Measurements from ENCODE around the gene C11orf91. TPM values are rescaled to one million over a fixed set of nuclear protein-coding genes. Genes with fewer than 3 reads are reported as not detected.
A peak's percentile ranks its signal among the peaks of the same experiment; 100 is the strongest.

Gene C11orf91
- total and polyA plus RNA-seq, 2 of the 4 experiments (the other 2 are of a cell fraction) = 0.10 TPM; not detected in 1

DNA sequence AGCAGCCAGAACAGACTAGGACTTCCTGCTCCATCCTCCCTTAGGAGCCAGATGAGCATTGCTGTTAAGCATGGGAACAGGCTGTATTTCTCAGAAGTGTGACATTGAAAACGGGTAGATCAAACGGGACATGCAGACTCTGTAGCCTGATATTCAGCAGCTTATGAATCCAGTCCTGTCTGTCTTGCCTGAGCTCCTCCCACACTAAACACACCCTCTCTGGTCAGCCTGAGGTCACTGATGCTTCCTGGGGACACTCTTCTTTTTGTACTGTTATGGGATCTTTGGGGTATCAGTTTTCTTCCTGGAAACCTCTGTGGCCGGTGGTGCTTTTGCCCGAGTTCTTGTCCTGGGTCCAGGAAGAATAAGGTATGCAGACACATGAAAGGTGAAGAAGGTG, 35.8 kb downstream of the C11orf91 start:
- Histone ChIP-seq H2BK15ac (ENCODE audit: low read depth, low read length) (no peak overlapping the region), H2AK5ac (ENCODE audit: low read depth, low read length) (no peak overlapping the region), H4K91ac (ENCODE audit: insufficient read depth, low read depth, low read length) (no peak overlapping the region), H3K9ac (ENCODE audit: low read depth, low read length) (no peak overlapping the region), H3K27ac (ENCODE audit: insufficient read depth, low read length) (no peak overlapping the region), H3K9me3 (ENCODE audit: control insufficient read depth, insufficient read depth, low read length) (no peaks in the 10 kb centered on the region), H3K4me3 (ENCODE audit: insufficient read depth, low read depth, low read length) (no peak overlapping the region), H3K9me1 (ENCODE audit: insufficient read depth, low read length) (no peaks in the 10 kb centered on the region; the same call in 1 of the 2 replicates), H4K8ac (ENCODE audit: low read depth in 2 of 2, low read length in 2 of 2) (no peak overlapping the region), H2BK120ac (ENCODE audit: low read depth, low read length) (no peak overlapping the region), H3K23ac (ENCODE audit: low read depth, low read length) (peak overlapping the region; percentile 48), H2AK9ac (replicated peaks; ENCODE audit: low read depth, low read length, poor library complexity) (no peak overlapping the region), H2BK5ac (ENCODE audit: low read depth, low read length, poor library complexity, severe bottlenecking) (no peak overlapping the region), H3K18ac (ENCODE audit: low read depth, low read length) (no peak overlapping the region), H2BK20ac (ENCODE audit: low read depth, low read length) (no peak overlapping the region), H3K4ac (ENCODE audit: low read depth, low read length) (no peak overlapping the region), H3K4me2 (ENCODE audit: low read depth, low read length) (no peak overlapping the region), H2AFZ (replicated peaks; ENCODE audit: low read length, poor library complexity) (no peak overlapping the region), H3K36me3 (ENCODE audit: control insufficient read depth, insufficient read depth, low read length) (no peaks in the 10 kb centered on the region), H3K27me3 (ENCODE audit: control insufficient read depth, insufficient read depth, low read length) (no peaks in the 10 kb centered on the region), H3K14ac (replicated peaks; ENCODE audit: low read depth, low read length) (no peak overlapping the region), H3K4me1 (ENCODE audit: control insufficient read depth, insufficient read depth, low read length) (0 out of 2 replicates have a peak, but pooled peaks cover 2% of the 10 kb centered on the region), H3K56ac (ENCODE audit: extremely low read depth, insufficient read depth, low read length) (no peak overlapping the region), H4K5ac (ENCODE audit: low read depth, low read length) (no peak overlapping the region), H4K20me1 (ENCODE audit: insufficient read depth, low read length) (no peaks in the 10 kb centered on the region), H3K79me1 (ENCODE audit: low read depth in 1 of 2, low read length in 2 of 2) (peaks cover 0 to 3% of the 10 kb centered on the region in 2 experiments; a peak in 1 of 4 replicates)
- intact Hi-C loops (cut with micrococcal nuclease) = no loop called here
- WGBS, 2 experiments (ENCODE audit: extremely low coverage in 2 of 2, insufficient read length in 1 of 2) = no CpG with 5 or more reads among the region's 4 CpGs
- TF ChIP-seq, protein P1, sequence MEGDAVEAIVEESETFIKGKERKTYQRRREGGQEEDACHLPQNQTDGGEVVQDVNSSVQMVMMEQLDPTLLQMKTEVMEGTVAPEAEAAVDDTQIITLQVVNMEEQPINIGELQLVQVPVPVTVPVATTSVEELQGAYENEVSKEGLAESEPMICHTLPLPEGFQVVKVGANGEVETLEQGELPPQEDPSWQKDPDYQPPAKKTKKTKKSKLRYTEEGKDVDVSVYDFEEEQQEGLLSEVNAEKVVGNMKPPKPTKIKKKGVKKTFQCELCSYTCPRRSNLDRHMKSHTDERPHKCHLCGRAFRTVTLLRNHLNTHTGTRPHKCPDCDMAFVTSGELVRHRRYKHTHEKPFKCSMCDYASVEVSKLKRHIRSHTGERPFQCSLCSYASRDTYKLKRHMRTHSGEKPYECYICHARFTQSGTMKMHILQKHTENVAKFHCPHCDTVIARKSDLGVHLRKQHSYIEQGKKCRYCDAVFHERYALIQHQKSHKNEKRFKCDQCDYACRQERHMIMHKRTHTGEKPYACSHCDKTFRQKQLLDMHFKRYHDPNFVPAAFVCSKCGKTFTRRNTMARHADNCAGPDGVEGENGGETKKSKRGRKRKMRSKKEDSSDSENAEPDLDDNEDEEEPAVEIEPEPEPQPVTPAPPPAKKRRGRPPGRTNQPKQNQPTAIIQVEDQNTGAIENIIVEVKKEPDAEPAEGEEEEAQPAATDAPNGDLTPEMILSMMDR (conservative IDR thresholded peaks at IDR 0.05; ENCODE audit: low read depth, low read length) = no peak
- no peak for TF ChIP-seq BHLHE40 (IDR thresholded peaks at IDR 0.05; ENCODE audit: low read depth, low read length)
- TF ChIP-seq, protein P2, sequence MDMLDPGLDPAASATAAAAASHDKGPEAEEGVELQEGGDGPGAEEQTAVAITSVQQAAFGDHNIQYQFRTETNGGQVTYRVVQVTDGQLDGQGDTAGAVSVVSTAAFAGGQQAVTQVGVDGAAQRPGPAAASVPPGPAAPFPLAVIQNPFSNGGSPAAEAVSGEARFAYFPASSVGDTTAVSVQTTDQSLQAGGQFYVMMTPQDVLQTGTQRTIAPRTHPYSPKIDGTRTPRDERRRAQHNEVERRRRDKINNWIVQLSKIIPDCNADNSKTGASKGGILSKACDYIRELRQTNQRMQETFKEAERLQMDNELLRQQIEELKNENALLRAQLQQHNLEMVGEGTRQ (IDR thresholded peaks at IDR 0.05; ENCODE audit: low read depth, low read length) = no peak
- TF ChIP-seq FOS (IDR thresholded peaks at IDR 0.05; ENCODE audit: low read depth, low read length) = no peak
- TF ChIP-seq, protein P3, sequence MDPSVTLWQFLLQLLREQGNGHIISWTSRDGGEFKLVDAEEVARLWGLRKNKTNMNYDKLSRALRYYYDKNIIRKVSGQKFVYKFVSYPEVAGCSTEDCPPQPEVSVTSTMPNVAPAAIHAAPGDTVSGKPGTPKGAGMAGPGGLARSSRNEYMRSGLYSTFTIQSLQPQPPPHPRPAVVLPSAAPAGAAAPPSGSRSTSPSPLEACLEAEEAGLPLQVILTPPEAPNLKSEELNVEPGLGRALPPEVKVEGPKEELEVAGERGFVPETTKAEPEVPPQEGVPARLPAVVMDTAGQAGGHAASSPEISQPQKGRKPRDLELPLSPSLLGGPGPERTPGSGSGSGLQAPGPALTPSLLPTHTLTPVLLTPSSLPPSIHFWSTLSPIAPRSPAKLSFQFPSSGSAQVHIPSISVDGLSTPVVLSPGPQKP (IDR thresholded peaks at IDR 0.05; ENCODE audit: borderline replicate concordance, low read depth, low read length) = no peak
- TF ChIP-seq NFE2L2 (IDR thresholded peaks at IDR 0.05; ENCODE audit: low read depth, low read length) = no peak
- no peak for TF ChIP-seq POLR2A (IDR thresholded peaks at IDR 0.05; ENCODE audit: low read depth, low read length)
- CTCF ChIA-PET = no interaction called here
- dilution Hi-C loops (cut with HindIII; ENCODE audit: low sequenced_read_pairs, unreplicated experiment) = no loop called here
- POLR2A ChIA-PET (ENCODE audit: unreplicated experiment) = no interaction called here
- ATAC-seq (ENCODE audit: low read depth) (peak; percentile 68), DNase-seq (no peak)
- no TSS peak for BruUV-seq (replicated peaks)
- in situ Hi-C loops (cut with MboI; ENCODE audit: low sequenced_read_pairs) = no loop called here

All from IMR-90 (cell line).